GM12801 (cell line): ENCODE results near the gene RBM8A.

Experiments
- CTCF ChIP-seq: IDR thresholded peaks from one replicate; pipeline ENCODE4 v1.5.1; 2011; ENCODE audit warnings: control low read depth; ENCODE audit not compliant: insufficient read length; ENCODE audit errors: extremely low read depth

RBM8A gene

GRCh38 chr1:145942405-145942804 is 15.1 kb upstream of the RBM8A start:
- no peak for TF ChIP-seq CTCF

- no peak for TF ChIP-seq CTCF
These were observed 10.2 kb upstream of the RBM8A start for GRCh38 chr1:145937436-145937835.

GRCh38 chr1:145936247-145936646 is 9.0 kb upstream of the RBM8A start:
- no peak for TF ChIP-seq CTCF

DNA sequence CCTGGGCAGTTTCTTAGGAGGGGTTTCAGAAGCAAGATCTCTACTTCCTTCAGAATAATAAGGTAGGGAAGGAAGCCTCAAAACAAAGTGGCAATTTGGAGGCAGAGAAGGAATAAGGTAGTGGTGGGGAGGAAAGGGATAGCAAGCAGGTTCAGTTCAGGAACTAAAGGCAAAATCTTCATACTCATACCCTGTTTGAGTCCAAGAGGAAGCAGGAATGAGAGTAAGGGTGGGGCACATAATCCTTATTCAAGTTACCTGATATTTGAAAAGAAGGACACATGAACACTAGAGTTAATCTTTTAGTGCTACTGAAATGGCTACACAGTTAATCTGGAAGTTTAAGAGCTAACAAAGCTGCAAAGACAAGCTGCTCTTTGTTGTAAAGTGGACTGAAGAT is 8.4 kb upstream of the RBM8A start:
- no peak for TF ChIP-seq CTCF

DNA sequence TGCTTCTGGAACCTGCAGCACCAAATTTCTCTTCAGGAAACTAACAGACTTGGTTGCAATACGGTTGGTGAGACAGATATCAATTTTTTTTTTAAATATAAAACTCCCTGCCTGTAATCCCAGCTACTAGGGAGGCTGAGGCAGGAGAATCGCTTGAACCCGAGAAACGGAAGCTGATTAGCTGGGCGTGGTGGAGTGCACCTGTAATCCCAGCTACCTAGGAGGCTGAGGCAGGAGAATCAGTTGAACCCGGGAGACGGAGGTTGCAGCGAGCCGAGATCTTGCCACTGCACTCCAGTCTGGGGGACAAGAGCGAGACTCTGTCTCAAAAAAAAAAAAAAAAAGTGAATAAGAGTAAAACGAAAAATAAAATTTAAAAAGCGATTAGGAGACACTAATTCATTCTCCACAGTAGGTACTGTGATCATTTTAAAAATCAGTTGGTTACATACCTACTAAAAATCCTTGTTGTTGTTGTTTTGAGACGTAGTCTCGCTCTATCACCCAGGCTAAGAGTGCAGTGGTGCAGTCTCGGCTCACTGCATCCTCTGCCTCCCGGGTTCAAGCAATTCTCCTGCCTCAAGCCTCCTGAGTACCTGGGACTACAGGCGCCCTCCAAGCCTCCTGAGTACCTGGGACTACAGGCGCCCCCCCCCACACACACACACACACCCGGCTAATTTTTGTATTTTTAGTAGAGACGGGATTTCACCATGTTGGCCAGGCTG is 796 bp upstream of the RBM8A start:
- no peak for TF ChIP-seq CTCF

DNA sequence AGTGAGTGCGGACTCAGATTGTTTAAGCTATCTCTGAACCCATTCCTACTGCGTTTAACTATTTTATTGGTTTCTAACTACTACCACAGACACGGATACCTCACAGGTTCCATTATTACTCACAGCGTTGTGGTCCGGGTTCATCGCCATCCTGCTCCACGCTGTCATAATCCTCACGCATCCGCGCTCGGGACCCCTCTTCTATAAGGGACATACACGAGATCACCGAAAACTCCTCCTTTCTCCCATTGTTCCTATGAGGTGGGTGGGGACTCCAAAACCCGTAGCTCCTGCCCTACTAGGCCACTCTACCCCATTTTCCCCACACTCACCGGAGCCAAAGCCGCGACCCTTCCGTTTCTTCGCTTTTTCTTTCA is 610 bp downstream of the RBM8A start:
- no peak for TF ChIP-seq CTCF

DNA sequence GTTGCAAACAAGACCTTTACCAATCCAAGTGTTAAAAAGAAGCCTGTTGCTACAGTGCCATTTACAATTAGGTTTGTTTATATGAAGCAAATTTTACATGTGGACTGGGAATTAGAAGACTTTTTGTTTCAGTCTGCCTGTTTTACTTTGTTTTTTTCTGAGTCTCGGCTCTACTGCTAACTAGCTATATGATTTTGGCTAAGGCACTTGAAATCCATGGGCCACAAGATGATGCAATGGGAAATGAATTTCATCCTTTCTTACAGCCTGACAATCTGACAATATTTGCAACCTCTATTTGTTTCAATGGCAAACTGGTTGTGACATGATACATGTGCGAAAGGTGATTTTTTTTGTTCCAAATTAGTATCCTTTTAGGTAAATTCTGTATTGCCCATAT is 5.0 kb downstream of the RBM8A start:
- no peak for TF ChIP-seq CTCF
